IMR-90 (cell line): ENCODE results near the gene RAP2A. TPM values are rescaled to one million over a fixed set of nuclear protein-coding genes. Genes with fewer than 3 reads are reported as not detected.

Source experiments
- ATAC-seq: fragments of 200-7000 bp; cut with Tn5 transposase; 2 replicates; pipeline ENCODE4 v1.9.1; 2020; ENCODE audit warnings: low read depth, mild to moderate bottlenecking, moderate library complexity
- BruUV-seq: library from RNA; stranded (reverse); fragments of 400-500 nt; replicated peaks from 2 replicates; lab custom pipeline; 2021; lab: Mats Ljungman, UMichigan
- CTCF ChIA-PET: fragments of 300-600 bp; formaldehyde crosslinking; extraction: SDS; loops from one replicate; lab custom pipeline; 2021; ENCODE audit warnings: antibody characterized with exemption; lab: Yijun Ruan, JAX
- POLR2A ChIA-PET: fragments of 300-600 bp; sonication (Branson Sonifier 250); formaldehyde crosslinking; loops from one replicate; lab custom pipeline; 2022; ENCODE audit warnings: antibody characterized with exemption; ENCODE audit not compliant: unreplicated experiment; lab: Charles Lee
- DNase-seq: peaks from one replicate; pipeline ENCODE4 v3.0.0; 2013
- H2AFZ ChIP-seq: replicated peaks from 2 replicates; pipeline ENCODE3; 2013; ENCODE audit warnings: low read length, mild to moderate bottlenecking; ENCODE audit not compliant: poor library complexity
- H2AK5ac ChIP-seq: 2 replicates; pipeline ENCODE4 v1.6.1; 2013; ENCODE audit warnings: low read depth, low read length, inconsistent platforms
- H2AK9ac ChIP-seq: replicated peaks from 2 replicates; pipeline ENCODE3; 2013; ENCODE audit warnings: mild to moderate bottlenecking, low read depth, low read length, moderate library complexity; ENCODE audit not compliant: poor library complexity
- H2BK120ac ChIP-seq: 2 replicates; pipeline ENCODE4 v1.6.1; 2013; ENCODE audit warnings: low read depth, low read length, inconsistent platforms
- H2BK15ac ChIP-seq: 3 replicates; pipeline ENCODE4 v1.6.1; 2013; ENCODE audit warnings: low read depth, low read length, inconsistent platforms
- H2BK20ac ChIP-seq: 2 replicates; pipeline ENCODE4 v1.6.1; 2013; ENCODE audit warnings: low read depth, mild to moderate bottlenecking, inconsistent platforms, low read length, moderate library complexity
- H2BK5ac ChIP-seq: 2 replicates; pipeline ENCODE4 v1.6.1; 2013; ENCODE audit warnings: mild to moderate bottlenecking, low read depth, low read length, inconsistent platforms; ENCODE audit not compliant: poor library complexity, severe bottlenecking
- H3K14ac ChIP-seq: replicated peaks from 2 replicates; pipeline ENCODE4 v1.6.1; 2013; ENCODE audit warnings: low read depth, low read length, inconsistent platforms
- H3K18ac ChIP-seq: 2 replicates; pipeline ENCODE4 v1.6.1; 2013; ENCODE audit warnings: low read depth, low read length, control low read depth
- H3K23ac ChIP-seq: 2 replicates; pipeline ENCODE4 v1.6.1; 2013; ENCODE audit warnings: low read depth, low read length, inconsistent platforms
- H3K27ac ChIP-seq: 2 replicates; pipeline ENCODE4 v1.5.1; 2013; ENCODE audit warnings: mild to moderate bottlenecking, control low read depth, low read length; ENCODE audit not compliant: insufficient read depth
- H3K27me3 ChIP-seq: 2 replicates; pipeline ENCODE4 v1.6.1; 2013; ENCODE audit warnings: low read length; ENCODE audit not compliant: control insufficient read depth, insufficient read depth
- H3K36me3 ChIP-seq: 2 replicates; pipeline ENCODE4 v1.6.1; 2013; ENCODE audit warnings: low read length, mixed read lengths; ENCODE audit not compliant: control insufficient read depth, insufficient read depth
- H3K4ac ChIP-seq: 2 replicates; pipeline ENCODE4 v1.6.1; 2013; ENCODE audit warnings: low read depth, low read length, inconsistent platforms
- H3K4me1 ChIP-seq: 2 replicates; pipeline ENCODE4 v1.6.1; 2013; ENCODE audit warnings: low read length, mixed read lengths; ENCODE audit not compliant: control insufficient read depth, insufficient read depth
- H3K4me2 ChIP-seq: 2 replicates; pipeline ENCODE4 v1.6.1; 2013; ENCODE audit warnings: low read depth, mild to moderate bottlenecking, control low read depth, low read length, moderate library complexity
- H3K4me3 ChIP-seq: 2 replicates; pipeline ENCODE4 v1.5.1; 2013; ENCODE audit warnings: low read depth, mild to moderate bottlenecking, control low read depth, low read length, moderate library complexity; ENCODE audit not compliant: insufficient read depth
- H3K56ac ChIP-seq: 2 replicates; pipeline ENCODE4 v1.6.1; 2013; ENCODE audit warnings: low read length, inconsistent platforms; ENCODE audit not compliant: insufficient read depth; ENCODE audit errors: extremely low read depth
- H3K79me1 ChIP-seq, 2 experiments: 2 replicates each; pipeline ENCODE4 v1.6.1; 2013; ENCODE audit warnings: low read length in 2 of 2, inconsistent platforms in 1 of 2, low read depth in 1 of 2
- H3K9ac ChIP-seq: 2 replicates; pipeline ENCODE4 v1.6.1; 2013; ENCODE audit warnings: low read depth, low read length, control low read depth
- H3K9me1 ChIP-seq: 2 replicates; pipeline ENCODE4 v1.6.1; 2013; ENCODE audit warnings: low read length, inconsistent platforms; ENCODE audit not compliant: insufficient read depth
- H3K9me3 ChIP-seq: 2 replicates; pipeline ENCODE4 v1.6.1; 2013; ENCODE audit warnings: low read length; ENCODE audit not compliant: control insufficient read depth, insufficient read depth
- H4K20me1 ChIP-seq: 2 replicates; pipeline ENCODE4 v1.6.1; 2013; ENCODE audit warnings: low read length, inconsistent platforms; ENCODE audit not compliant: insufficient read depth
- H4K5ac ChIP-seq: 2 replicates; pipeline ENCODE4 v1.6.1; 2013; ENCODE audit warnings: mild to moderate bottlenecking, low read depth, low read length, control low read depth
- H4K8ac ChIP-seq, 2 experiments: 2 replicates each; pipeline ENCODE4 v1.6.1; 2013; ENCODE audit warnings: low read depth in 2 of 2, low read length in 2 of 2, control low read depth in 1 of 2, inconsistent platforms in 1 of 2
- H4K91ac ChIP-seq: 2 replicates; pipeline ENCODE4 v1.6.1; 2013; ENCODE audit warnings: low read depth, low read length, inconsistent platforms; ENCODE audit not compliant: insufficient read depth
- BHLHE40 ChIP-seq: fragments of 150-350 bp; IDR thresholded peaks from 2 replicates; pipeline ENCODE4 v1.6.1; 2016; ENCODE audit warnings: mild to moderate bottlenecking, low read depth, low read length
- CEBPB ChIP-seq: IDR thresholded peaks from 2 replicates; pipeline ENCODE4 v1.6.1; 2012; ENCODE audit warnings: low read depth, low read length, improper control_type of control experiment
- CHD1 ChIP-seq: IDR thresholded peaks from 2 replicates; pipeline ENCODE4 v1.6.1; 2012; ENCODE audit warnings: low read depth, low read length, improper control_type of control experiment
- MAFK ChIP-seq: IDR thresholded peaks from 2 replicates; pipeline ENCODE4 v1.6.1; 2012; ENCODE audit warnings: low read depth, low read length, improper control_type of control experiment
- MAZ ChIP-seq: IDR thresholded peaks from 2 replicates; pipeline ENCODE4 v1.6.1; 2012; ENCODE audit warnings: low read depth, mild to moderate bottlenecking, low read length, improper control_type of control experiment, moderate library complexity, borderline replicate concordance
- MXI1 ChIP-seq: IDR thresholded peaks from 2 replicates; pipeline ENCODE4 v1.6.1; 2012; ENCODE audit warnings: low read depth, mild to moderate bottlenecking, low read length, moderate library complexity, borderline replicate concordance
- NFE2L2 ChIP-seq: fragments of 150-350 bp; IDR thresholded peaks from 2 replicates; pipeline ENCODE4 v1.6.1; 2016; ENCODE audit warnings: low read depth, mild to moderate bottlenecking, low read length
- POLR2A ChIP-seq: IDR thresholded peaks from 2 replicates; pipeline ENCODE4 v1.6.1; 2012; ENCODE audit warnings: mild to moderate bottlenecking, low read depth, low read length
- RAD21 ChIP-seq: IDR thresholded peaks from 2 replicates; pipeline ENCODE4 v1.6.1; 2012; ENCODE audit warnings: low read length, improper control_type of control experiment
- RCOR1 ChIP-seq: IDR thresholded peaks from 2 replicates; pipeline ENCODE4 v1.6.1; 2012; ENCODE audit warnings: mild to moderate bottlenecking, low read length, improper control_type of control experiment; ENCODE audit not compliant: insufficient replicate concordance
- RFX5 ChIP-seq: IDR thresholded peaks from 2 replicates; pipeline ENCODE4 v1.8.0; 2012; ENCODE audit warnings: low read depth, mild to moderate bottlenecking, low read length, moderate library complexity
- SMC3 ChIP-seq: fragments of 150-350 bp; IDR thresholded peaks from 2 replicates; pipeline ENCODE4 v1.6.1; 2016; ENCODE audit warnings: low read depth, mild to moderate bottlenecking, antibody characterized with exemption, low read length, moderate library complexity
- WGBS, 2 experiments: methylation state at CpG; one replicate each; pipeline versions ENCODE4 v1.1.5 to v1.1.7; 2013; ENCODE audit warnings: missing lambda C conversion rate in 2 of 2; ENCODE audit not compliant: insufficient read length in 1 of 2; ENCODE audit errors: extremely low coverage in 2 of 2; 5-methylcytosine and 5-hydroxymethylcytosine counted together
- dilution Hi-C: fragments of 300-500 bp; cut with HindIII; formaldehyde crosslinking; loops from one replicate; pipeline ENCODE4 v1.14.3; 2018; ENCODE audit warnings: low sequenced_read_pairs; ENCODE audit not compliant: unreplicated experiment
- in situ Hi-C: fragments of 300-500 bp; cut with MboI; formaldehyde crosslinking; loops from 3 replicates; pipeline ENCODE4 v1.14.3; 2019; ENCODE audit warnings: low sequenced_read_pairs, inconsistent platforms, mixed read lengths
- intact Hi-C: fragments of 100-400 bp; cut with micrococcal nuclease; formaldehyde crosslinking; loops from 2 replicates; pipeline ENCODE4 v1.10.0; 2022
- polyA plus RNA-seq, 3 experiments: library from polyadenylated mRNA; depleted of rRNA; stranded (reverse); fragments of >200 nt; gene quantifications; 2 replicates each; pipeline ENCODE4 v1.2.3, GENCODE V29; 2012; ENCODE audit warnings: low replicate concordance in 1 of 3
- total RNA-seq: library from RNA; depleted of rRNA; stranded (reverse); fragments of >200 nt; gene quantifications from 2 replicates; pipeline ENCODE4 v1.2.3, GENCODE V29; 2012
- TF ChIP-seq, protein P1 (sequence below): conservative IDR thresholded peaks from 2 replicates; pipeline ENCODE4 v1.5.1; 2012; ENCODE audit warnings: mild to moderate bottlenecking, low read depth, low read length, improper control_type of control experiment
- TF ChIP-seq, protein P2 (sequence below): fragments of 150-350 bp; IDR thresholded peaks from 2 replicates; pipeline ENCODE4 v1.6.1; 2016; ENCODE audit warnings: low read depth, mild to moderate bottlenecking, low read length, moderate library complexity, borderline replicate concordance
- TF ChIP-seq, protein P3 (sequence below): fragments of 150-350 bp; IDR thresholded peaks from 2 replicates; pipeline ENCODE4 v1.6.1; 2017; ENCODE audit warnings: mild to moderate bottlenecking, antibody characterized with exemption, low read length, low read depth

The RAP2A gene
- total and polyA plus RNA-seq, 2 of the 4 experiments (the other 2 are of a cell fraction): 6.4 to 21.0 TPM

DNA sequence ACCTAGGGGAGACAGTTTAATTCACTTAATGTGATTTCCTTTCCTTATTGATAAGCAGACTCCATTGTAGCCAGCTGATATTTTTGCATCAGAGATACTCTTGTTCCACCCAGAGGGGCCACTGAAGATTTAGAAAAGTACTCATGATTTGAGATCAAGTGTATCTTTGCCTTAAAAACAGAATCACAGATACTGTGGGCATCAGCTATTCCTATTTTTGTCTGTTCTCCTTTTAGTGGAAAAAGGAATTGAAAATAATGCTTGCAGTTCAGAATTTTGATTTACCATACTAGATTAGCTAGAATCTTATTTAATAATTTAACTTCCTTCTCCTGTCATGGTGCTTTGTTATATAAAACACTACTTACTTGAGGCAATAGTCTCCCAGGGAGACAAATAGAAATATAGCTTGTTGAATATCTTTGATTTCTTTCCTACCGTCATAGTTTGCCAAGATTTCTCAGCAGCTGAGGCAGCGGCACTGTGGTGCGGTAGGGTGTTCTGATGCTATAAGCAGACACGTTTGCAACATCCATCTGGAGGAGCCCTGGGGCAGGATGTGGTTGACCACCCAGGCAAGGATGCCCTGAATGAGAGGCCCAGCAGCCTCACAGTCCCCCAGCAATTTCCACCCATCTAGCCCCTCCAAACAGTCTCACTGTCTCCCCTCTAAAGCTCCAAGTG, 47.0 kb upstream of the RAP2A start:
- ChIA-PET POLR2A (no interaction called here), CTCF (interaction anchor here (0.5 kb wide), 1 partner anchor 10 kb away, joined by 3 read pairs; no protein-coding TSS in a partner anchor)
- peaks cover 28% of the 10 kb centered on the region for H3K36me3 ChIP-seq
- intact Hi-C loops: no loop called here
- 100% methylated on average over 1 of the region's 4 CpGs; no CpG with 5 or more reads in 1 of the 2 experiments for WGBS, 2 experiments
- no peak overlapping the region for H4K5ac ChIP-seq
- H2BK15ac ChIP-seq: no peak overlapping the region
- H2BK5ac ChIP-seq: no peak overlapping the region
- no peak overlapping the region for H4K91ac ChIP-seq
- no peak for ATAC-seq
- H4K8ac ChIP-seq: no peak overlapping the region
- peaks cover 11% of the 10 kb centered on the region; the same call in 1 of the 2 replicates for H3K9me1 ChIP-seq
- H3K14ac ChIP-seq: no peak overlapping the region
- BruUV-seq: no TSS peak
- H3K4ac ChIP-seq: no peak overlapping the region
- peaks cover 4% of the 10 kb centered on the region; the same call in 1 of the 2 replicates for H4K20me1 ChIP-seq
- H3K4me1 ChIP-seq: peaks cover 3% of the 10 kb centered on the region
- H3K23ac ChIP-seq: no peak overlapping the region
- dilution Hi-C loops: no loop called here
- no peak overlapping the region for H3K18ac ChIP-seq
- peaks cover 23 to 51% of the 10 kb centered on the region in 2 experiments; a peak in 3 of 4 replicates for H3K79me1 ChIP-seq
- no peak overlapping the region for H2AK5ac ChIP-seq
- H3K56ac ChIP-seq: no peak overlapping the region
- no peak overlapping the region for H3K9ac ChIP-seq
- no peak overlapping the region for H3K4me3 ChIP-seq
- in situ Hi-C loops: no loop called here
- H2BK20ac ChIP-seq: no peak overlapping the region; the same call in 1 of the 2 replicates
- H2AK9ac ChIP-seq: no peak overlapping the region
- H2AFZ ChIP-seq: no peak overlapping the region
- H2BK120ac ChIP-seq: no peak overlapping the region
- no peak for DNase-seq
- no peaks in the 10 kb centered on the region for H3K9me3 ChIP-seq
- H3K4me2 ChIP-seq: no peak overlapping the region
- H3K27ac ChIP-seq: no peak overlapping the region
- H3K27me3 ChIP-seq: no peaks in the 10 kb centered on the region
- no peak for TF ChIP-seq RAD21
- TF ChIP-seq, protein P1, sequence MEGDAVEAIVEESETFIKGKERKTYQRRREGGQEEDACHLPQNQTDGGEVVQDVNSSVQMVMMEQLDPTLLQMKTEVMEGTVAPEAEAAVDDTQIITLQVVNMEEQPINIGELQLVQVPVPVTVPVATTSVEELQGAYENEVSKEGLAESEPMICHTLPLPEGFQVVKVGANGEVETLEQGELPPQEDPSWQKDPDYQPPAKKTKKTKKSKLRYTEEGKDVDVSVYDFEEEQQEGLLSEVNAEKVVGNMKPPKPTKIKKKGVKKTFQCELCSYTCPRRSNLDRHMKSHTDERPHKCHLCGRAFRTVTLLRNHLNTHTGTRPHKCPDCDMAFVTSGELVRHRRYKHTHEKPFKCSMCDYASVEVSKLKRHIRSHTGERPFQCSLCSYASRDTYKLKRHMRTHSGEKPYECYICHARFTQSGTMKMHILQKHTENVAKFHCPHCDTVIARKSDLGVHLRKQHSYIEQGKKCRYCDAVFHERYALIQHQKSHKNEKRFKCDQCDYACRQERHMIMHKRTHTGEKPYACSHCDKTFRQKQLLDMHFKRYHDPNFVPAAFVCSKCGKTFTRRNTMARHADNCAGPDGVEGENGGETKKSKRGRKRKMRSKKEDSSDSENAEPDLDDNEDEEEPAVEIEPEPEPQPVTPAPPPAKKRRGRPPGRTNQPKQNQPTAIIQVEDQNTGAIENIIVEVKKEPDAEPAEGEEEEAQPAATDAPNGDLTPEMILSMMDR: no peak
- TF ChIP-seq SMC3: no peak
- no peak for TF ChIP-seq MAZ
- TF ChIP-seq MAFK: no peak
- TF ChIP-seq CHD1: no peak
- no peak for TF ChIP-seq POLR2A
- TF ChIP-seq, protein P2, sequence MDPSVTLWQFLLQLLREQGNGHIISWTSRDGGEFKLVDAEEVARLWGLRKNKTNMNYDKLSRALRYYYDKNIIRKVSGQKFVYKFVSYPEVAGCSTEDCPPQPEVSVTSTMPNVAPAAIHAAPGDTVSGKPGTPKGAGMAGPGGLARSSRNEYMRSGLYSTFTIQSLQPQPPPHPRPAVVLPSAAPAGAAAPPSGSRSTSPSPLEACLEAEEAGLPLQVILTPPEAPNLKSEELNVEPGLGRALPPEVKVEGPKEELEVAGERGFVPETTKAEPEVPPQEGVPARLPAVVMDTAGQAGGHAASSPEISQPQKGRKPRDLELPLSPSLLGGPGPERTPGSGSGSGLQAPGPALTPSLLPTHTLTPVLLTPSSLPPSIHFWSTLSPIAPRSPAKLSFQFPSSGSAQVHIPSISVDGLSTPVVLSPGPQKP: no peak
- no peak for TF ChIP-seq BHLHE40
- TF ChIP-seq MXI1: no peak
- no peak for TF ChIP-seq RFX5
- TF ChIP-seq, protein P3, sequence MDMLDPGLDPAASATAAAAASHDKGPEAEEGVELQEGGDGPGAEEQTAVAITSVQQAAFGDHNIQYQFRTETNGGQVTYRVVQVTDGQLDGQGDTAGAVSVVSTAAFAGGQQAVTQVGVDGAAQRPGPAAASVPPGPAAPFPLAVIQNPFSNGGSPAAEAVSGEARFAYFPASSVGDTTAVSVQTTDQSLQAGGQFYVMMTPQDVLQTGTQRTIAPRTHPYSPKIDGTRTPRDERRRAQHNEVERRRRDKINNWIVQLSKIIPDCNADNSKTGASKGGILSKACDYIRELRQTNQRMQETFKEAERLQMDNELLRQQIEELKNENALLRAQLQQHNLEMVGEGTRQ: no peak
- no peak for TF ChIP-seq CEBPB
- TF ChIP-seq RCOR1: no peak
- TF ChIP-seq NFE2L2: no peak
